Neural progenitor cell (in vitro differentiated cells): ENCODE data around the gene NHLH2.
A peak's percentile ranks its signal among the peaks of the same experiment; 100 is the strongest.

ENCODE experiments used
- EZH2 ChIP-seq: fragments of 200-600 bp; sonication (generic); IDR thresholded peaks from 2 replicates; pipeline ENCODE4 v1.6.1; 2017; ENCODE audit warnings: antibody characterized with exemption, mild to moderate bottlenecking, moderate library complexity
- TF ChIP-seq, protein P1 (sequence below): fragments of 200-600 bp; sonication (generic); IDR thresholded peaks from 2 replicates; pipeline ENCODE4 v1.5.1; 2017; ENCODE audit warnings: antibody characterized with exemption, mild to moderate bottlenecking

DNA sequence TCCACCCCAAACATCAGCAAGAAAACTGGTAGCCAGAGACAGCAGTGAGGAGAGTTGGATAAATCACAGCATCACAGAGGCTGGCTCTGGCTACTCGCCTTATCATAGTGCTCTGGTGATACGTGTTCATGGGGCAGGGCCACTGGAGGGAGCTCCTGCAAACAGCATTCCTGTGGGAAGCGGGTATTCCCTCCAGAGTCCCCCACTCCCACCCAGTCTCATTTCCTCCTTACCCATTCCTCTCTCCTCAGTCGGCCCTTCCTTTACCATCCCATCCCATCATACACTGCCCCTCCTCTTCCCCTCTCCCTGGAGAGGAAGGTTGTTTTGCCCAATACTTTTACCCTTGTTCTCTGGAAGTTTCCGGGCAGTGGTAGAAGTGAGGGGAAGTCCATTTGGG is 7.1 kb downstream of the NHLH2 start:
- no peak for TF ChIP-seq EZH2
- TF ChIP-seq, protein P1, sequence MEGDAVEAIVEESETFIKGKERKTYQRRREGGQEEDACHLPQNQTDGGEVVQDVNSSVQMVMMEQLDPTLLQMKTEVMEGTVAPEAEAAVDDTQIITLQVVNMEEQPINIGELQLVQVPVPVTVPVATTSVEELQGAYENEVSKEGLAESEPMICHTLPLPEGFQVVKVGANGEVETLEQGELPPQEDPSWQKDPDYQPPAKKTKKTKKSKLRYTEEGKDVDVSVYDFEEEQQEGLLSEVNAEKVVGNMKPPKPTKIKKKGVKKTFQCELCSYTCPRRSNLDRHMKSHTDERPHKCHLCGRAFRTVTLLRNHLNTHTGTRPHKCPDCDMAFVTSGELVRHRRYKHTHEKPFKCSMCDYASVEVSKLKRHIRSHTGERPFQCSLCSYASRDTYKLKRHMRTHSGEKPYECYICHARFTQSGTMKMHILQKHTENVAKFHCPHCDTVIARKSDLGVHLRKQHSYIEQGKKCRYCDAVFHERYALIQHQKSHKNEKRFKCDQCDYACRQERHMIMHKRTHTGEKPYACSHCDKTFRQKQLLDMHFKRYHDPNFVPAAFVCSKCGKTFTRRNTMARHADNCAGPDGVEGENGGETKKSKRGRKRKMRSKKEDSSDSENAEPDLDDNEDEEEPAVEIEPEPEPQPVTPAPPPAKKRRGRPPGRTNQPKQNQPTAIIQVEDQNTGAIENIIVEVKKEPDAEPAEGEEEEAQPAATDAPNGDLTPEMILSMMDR = peak; percentile 42
